ENCODE data around the gene EPHB4. TPM values are rescaled to one million over a fixed set of nuclear protein-coding genes. Genes with fewer than 3 reads are reported as not detected.

The EPHB4 gene
- total RNA-seq, 2 donors from 2014 or later = 106 to 117 TPM

- Mint-ChIP-seq H3K27me3 (ENCODE audit: insufficient read depth) (no peaks in the 10 kb centered on the region), H3K4me1 (peaks cover 8% of the 10 kb centered on the region), H3K9me3 (no peaks in the 10 kb centered on the region), H3K36me3 (ENCODE audit: low read depth) (peaks cover 71% of the 10 kb centered on the region), H3K27ac (no peak overlapping the region), H3K4me3 (no peak overlapping the region)
- 95 to 96% methylated on average over 18 to 22 of the region's 22 CpGs for WGBS, 2 experiments (ENCODE audit: insufficient coverage in 1 of 2, insufficient read length in 1 of 2)
- Histone ChIP-seq H3K9me3 (ENCODE audit: control insufficient read depth, low read length) (no peaks in the 10 kb centered on the region), H3K4me1 (ENCODE audit: control insufficient read depth, insufficient read depth, low read length) (no peaks in the 10 kb centered on the region), H3K27me3 (ENCODE audit: control insufficient read depth, insufficient read depth, low read length, poor library complexity, severe bottlenecking) (no peaks in the 10 kb centered on the region), H3K36me3 (ENCODE audit: control insufficient read depth, insufficient read depth, low read length) (peaks cover 72% of the 10 kb centered on the region), H3K9ac (ENCODE audit: extremely low read depth, low read length, poor library complexity, severe bottlenecking) (no peak overlapping the region), H3K27ac (ENCODE audit: low read depth, low read length) (no peak overlapping the region), H3K4me3 (ENCODE audit: low read length) (no peak overlapping the region)
- DNase-seq = no peak
- TF ChIP-seq, protein P1, sequence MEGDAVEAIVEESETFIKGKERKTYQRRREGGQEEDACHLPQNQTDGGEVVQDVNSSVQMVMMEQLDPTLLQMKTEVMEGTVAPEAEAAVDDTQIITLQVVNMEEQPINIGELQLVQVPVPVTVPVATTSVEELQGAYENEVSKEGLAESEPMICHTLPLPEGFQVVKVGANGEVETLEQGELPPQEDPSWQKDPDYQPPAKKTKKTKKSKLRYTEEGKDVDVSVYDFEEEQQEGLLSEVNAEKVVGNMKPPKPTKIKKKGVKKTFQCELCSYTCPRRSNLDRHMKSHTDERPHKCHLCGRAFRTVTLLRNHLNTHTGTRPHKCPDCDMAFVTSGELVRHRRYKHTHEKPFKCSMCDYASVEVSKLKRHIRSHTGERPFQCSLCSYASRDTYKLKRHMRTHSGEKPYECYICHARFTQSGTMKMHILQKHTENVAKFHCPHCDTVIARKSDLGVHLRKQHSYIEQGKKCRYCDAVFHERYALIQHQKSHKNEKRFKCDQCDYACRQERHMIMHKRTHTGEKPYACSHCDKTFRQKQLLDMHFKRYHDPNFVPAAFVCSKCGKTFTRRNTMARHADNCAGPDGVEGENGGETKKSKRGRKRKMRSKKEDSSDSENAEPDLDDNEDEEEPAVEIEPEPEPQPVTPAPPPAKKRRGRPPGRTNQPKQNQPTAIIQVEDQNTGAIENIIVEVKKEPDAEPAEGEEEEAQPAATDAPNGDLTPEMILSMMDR (conservative IDR thresholded peaks at IDR 0.05) = no peak
Observed at GRCh38 chr7:100804681-100805431, 22.5 kb downstream of the EPHB4 start.

DNA sequence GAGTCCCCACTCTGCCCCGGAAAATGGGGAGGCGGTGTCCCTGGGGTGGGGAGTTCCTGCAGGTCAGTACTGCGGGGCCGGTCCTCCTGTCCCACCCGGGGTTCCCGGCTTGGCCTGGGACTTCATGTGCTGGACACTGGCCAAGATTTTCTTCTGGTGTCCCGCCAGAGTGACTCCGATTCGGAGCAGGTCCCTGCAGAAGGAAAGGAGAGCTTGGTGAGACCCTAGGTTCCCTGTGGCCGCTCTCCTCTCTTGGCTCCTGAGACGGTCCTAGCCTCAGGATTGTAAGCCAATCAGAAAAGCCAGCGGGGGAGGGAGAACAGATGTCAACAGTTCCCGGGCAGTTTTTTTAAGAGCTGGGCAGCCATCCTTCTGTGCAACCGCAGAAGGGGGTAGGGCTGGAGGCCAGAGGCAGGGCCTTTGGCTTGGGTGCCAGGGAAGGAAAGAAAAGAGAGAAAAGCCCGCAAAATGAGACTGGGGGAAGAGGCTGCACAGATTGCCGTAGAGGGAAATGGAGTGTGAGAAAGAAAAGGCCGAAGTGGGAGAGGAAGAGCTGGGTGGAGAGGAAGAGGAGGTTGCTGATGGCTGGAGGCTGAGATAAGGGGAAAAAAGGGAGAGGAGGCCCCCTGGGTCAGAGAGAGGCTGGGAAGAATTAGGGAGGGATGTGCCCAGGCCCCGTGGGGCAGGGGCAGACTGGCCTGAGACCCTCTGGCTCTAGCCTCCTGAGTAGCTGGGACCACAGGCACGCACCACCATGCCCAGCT is 23.7 kb downstream of the EPHB4 start:
- WGBS, 2 experiments (ENCODE audit: insufficient coverage in 1 of 2, insufficient read length in 1 of 2) = 85 to 86% methylated on average over 16 to 19 of the region's 19 CpGs
- Histone ChIP-seq H3K4me3 (ENCODE audit: low read length) (no peak overlapping the region), H3K4me1 (ENCODE audit: control insufficient read depth, insufficient read depth, low read length) (no peaks in the 10 kb centered on the region), H3K9me3 (ENCODE audit: control insufficient read depth, low read length) (no peaks in the 10 kb centered on the region), H3K36me3 (ENCODE audit: control insufficient read depth, insufficient read depth, low read length) (peaks cover 60% of the 10 kb centered on the region), H3K27me3 (ENCODE audit: control insufficient read depth, insufficient read depth, low read length, poor library complexity, severe bottlenecking) (no peaks in the 10 kb centered on the region), H3K27ac (ENCODE audit: low read depth, low read length) (peak overlapping the region; percentile 44), H3K9ac (ENCODE audit: extremely low read depth, low read length, poor library complexity, severe bottlenecking) (no peak overlapping the region)
- H3K27ac Mint-ChIP-seq = peak overlapping the region; percentile 74
- peaks cover 8% of the 10 kb centered on the region for H3K4me1 Mint-ChIP-seq
- no peaks in the 10 kb centered on the region for H3K27me3 Mint-ChIP-seq (ENCODE audit: insufficient read depth)
- TF ChIP-seq, protein P1 (conservative IDR thresholded peaks at IDR 0.05) = no peak
- peaks cover 60% of the 10 kb centered on the region for H3K36me3 Mint-ChIP-seq (ENCODE audit: low read depth)
- no peak overlapping the region for H3K4me3 Mint-ChIP-seq
- H3K9me3 Mint-ChIP-seq = no peaks in the 10 kb centered on the region
- peak; percentile 89 for DNase-seq

DNA sequence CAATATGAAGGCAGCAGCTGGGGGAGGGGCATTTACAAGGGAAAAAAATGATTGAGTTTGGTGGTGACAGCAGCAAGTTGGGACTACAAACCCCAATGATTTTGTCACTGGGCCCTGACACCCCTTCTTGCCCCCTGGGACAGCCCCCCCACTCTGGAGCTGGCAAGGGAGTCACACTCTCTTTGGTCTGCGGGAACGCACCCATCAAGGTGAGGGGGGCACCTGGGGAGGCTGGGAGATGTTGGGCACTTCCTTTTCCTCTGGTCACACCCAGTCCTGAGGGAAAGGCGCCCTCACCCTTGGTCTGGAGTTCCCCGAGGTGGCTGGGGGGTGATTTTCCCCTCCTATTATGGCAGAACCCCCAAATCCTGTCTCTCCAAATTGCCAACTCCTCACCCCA is 24.4 kb downstream of the EPHB4 start:
- H3K4me3 Mint-ChIP-seq = no peak overlapping the region
- peaks cover 54% of the 10 kb centered on the region for H3K36me3 Mint-ChIP-seq (ENCODE audit: low read depth)
- peaks cover 8% of the 10 kb centered on the region for H3K4me1 Mint-ChIP-seq

More for the DNA sequence above, 24.4 kb downstream of the EPHB4 start:
- TF ChIP-seq, protein P1 (conservative IDR thresholded peaks at IDR 0.05) = no peak
- no peak overlapping the region for H3K9ac ChIP-seq (ENCODE audit: extremely low read depth, low read length, poor library complexity, severe bottlenecking)
- no peak for DNase-seq
- H3K9me3 Mint-ChIP-seq = no peaks in the 10 kb centered on the region
- H3K27me3 Mint-ChIP-seq (ENCODE audit: insufficient read depth) = peaks cover 4% of the 10 kb centered on the region
- H3K36me3 ChIP-seq (ENCODE audit: control insufficient read depth, insufficient read depth, low read length) = peaks cover 53% of the 10 kb centered on the region
- H3K4me3 ChIP-seq (ENCODE audit: low read length) = no peak overlapping the region
- H3K27ac ChIP-seq (ENCODE audit: low read depth, low read length) = no peak overlapping the region
- 80 to 90% methylated on average over 2 to 4 of the region's 4 CpGs for WGBS, 2 experiments (ENCODE audit: insufficient coverage in 1 of 2, insufficient read length in 1 of 2)
- H3K9me3 ChIP-seq (ENCODE audit: control insufficient read depth, low read length) = no peaks in the 10 kb centered on the region
- H3K27ac Mint-ChIP-seq = no peak overlapping the region
- no peaks in the 10 kb centered on the region for H3K27me3 ChIP-seq (ENCODE audit: control insufficient read depth, insufficient read depth, low read length, poor library complexity, severe bottlenecking)
- H3K4me1 ChIP-seq (ENCODE audit: control insufficient read depth, insufficient read depth, low read length) = no peaks in the 10 kb centered on the region
